ENCODE results near the gene GLG1. TPM values are rescaled to one million over a fixed set of nuclear protein-coding genes. Genes with fewer than 3 reads are reported as not detected.
"Not testable (repeated sequence)": the region's sequence is repeated elsewhere in the genome, so short reads cannot be mapped to it uniquely, and the experiment has no call there.

The GLG1 gene
- total and polyA plus RNA-seq, 4 donors: 22.2 to 71.5 (median 47.9) TPM

- TF ChIP-seq FOXA2 (IDR thresholded peaks at IDR 0.05): no peak
- no peak for DNase-seq (ENCODE audit: low spot score)
- no peak overlapping the region for H3K27ac ChIP-seq (ENCODE audit: low read depth in 1 of 2, low read length in 2 of 2)
- no peaks in the 10 kb centered on the region for H3K4me1 ChIP-seq (ENCODE audit: control insufficient read depth in 4 of 4, insufficient read depth in 4 of 4, low read length in 3 of 4)
- H3K27me3 ChIP-seq (ENCODE audit: control insufficient read depth in 4 of 4, insufficient read depth in 4 of 4, low read length in 3 of 4): no peaks in the 10 kb centered on the region
- no peak overlapping the region for H3K4me3 ChIP-seq (ENCODE audit: low read depth in 1 of 3, low read length in 3 of 3)
- WGBS: 80% methylated on average over 5 of the region's 5 CpGs
- H3K9ac ChIP-seq (ENCODE audit: low read depth in 1 of 2, low read length in 2 of 2): no peak overlapping the region
- H3K9me3 ChIP-seq (ENCODE audit: control insufficient read depth in 4 of 4, low read length in 3 of 4): no peaks in the 10 kb centered on the region
- H3K36me3 ChIP-seq (ENCODE audit: control insufficient read depth in 4 of 4, insufficient read depth in 3 of 4, low read depth in 1 of 4, low read length in 3 of 4): no peaks in the 10 kb centered on the region
Observed at GRCh38 chr16:74431516-74431915, 175.4 kb downstream of the GLG1 start.

DNA sequence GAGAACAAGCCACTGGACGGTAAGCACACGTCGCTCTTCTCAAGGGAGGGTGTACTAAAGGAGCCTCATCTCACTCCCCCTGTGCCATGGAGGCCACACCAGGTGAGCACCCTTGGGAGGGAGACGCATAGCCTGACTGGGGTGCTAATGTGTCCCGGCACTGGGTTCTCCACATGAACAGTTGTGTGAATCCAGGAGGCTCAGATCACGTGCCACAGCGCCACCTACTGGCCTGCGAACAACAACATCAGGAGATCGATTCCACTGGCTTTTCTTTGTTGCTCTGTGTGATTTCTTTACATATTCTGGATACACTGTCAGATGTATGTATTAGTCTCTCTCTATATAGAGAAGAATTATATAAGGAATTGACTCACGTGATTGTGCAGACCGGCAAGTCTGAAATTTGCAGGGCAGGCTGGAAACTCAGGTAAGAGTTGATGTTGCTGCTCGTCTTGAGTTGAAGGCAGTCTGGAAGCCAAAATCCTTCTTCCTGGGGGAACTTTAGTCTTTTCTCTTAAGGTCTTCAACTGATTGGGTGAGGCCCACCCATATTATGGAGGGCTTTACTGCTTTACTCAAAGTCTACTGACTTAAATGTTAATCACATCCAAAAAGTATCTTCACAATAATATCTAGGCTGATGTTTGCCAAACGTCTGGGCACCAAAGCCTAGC, 176.7 kb downstream of the GLG1 start:
- not testable (repeated sequence) for H3K9me3 ChIP-seq (ENCODE audit: control insufficient read depth in 4 of 4, low read length in 3 of 4); H3K27ac ChIP-seq (ENCODE audit: low read depth in 1 of 2, low read length in 2 of 2); H3K4me3 ChIP-seq (ENCODE audit: low read depth in 1 of 3, low read length in 3 of 3); H3K36me3 ChIP-seq (ENCODE audit: control insufficient read depth in 4 of 4, insufficient read depth in 3 of 4, low read depth in 1 of 4, low read length in 3 of 4); H3K9ac ChIP-seq (ENCODE audit: low read depth in 1 of 2, low read length in 2 of 2); H3K4me1 ChIP-seq (ENCODE audit: control insufficient read depth in 4 of 4, insufficient read depth in 4 of 4, low read length in 3 of 4); H3K27me3 ChIP-seq (ENCODE audit: control insufficient read depth in 4 of 4, insufficient read depth in 4 of 4, low read length in 3 of 4)
- peak; percentile 41 for DNase-seq (ENCODE audit: low spot score)
- TF ChIP-seq, protein P1, sequence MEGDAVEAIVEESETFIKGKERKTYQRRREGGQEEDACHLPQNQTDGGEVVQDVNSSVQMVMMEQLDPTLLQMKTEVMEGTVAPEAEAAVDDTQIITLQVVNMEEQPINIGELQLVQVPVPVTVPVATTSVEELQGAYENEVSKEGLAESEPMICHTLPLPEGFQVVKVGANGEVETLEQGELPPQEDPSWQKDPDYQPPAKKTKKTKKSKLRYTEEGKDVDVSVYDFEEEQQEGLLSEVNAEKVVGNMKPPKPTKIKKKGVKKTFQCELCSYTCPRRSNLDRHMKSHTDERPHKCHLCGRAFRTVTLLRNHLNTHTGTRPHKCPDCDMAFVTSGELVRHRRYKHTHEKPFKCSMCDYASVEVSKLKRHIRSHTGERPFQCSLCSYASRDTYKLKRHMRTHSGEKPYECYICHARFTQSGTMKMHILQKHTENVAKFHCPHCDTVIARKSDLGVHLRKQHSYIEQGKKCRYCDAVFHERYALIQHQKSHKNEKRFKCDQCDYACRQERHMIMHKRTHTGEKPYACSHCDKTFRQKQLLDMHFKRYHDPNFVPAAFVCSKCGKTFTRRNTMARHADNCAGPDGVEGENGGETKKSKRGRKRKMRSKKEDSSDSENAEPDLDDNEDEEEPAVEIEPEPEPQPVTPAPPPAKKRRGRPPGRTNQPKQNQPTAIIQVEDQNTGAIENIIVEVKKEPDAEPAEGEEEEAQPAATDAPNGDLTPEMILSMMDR (IDR thresholded peaks at IDR 0.05; ENCODE audit: low read depth, low read length, missing input control): peak; percentile 54
- peak; percentile 73 to 79 for TF ChIP-seq RAD21 (IDR thresholded peaks at IDR 0.05)
- WGBS: 32% methylated on average over 13 of the region's 13 CpGs

GRCh38 chr16:74428493-74428892, 178.4 kb downstream of the GLG1 start:
- not testable (repeated sequence) for H3K4me3 ChIP-seq (ENCODE audit: low read depth in 1 of 3, low read length in 3 of 3); DNase-seq (ENCODE audit: low spot score); H3K9me3 ChIP-seq (ENCODE audit: control insufficient read depth in 4 of 4, low read length in 3 of 4); H3K27ac ChIP-seq (ENCODE audit: low read depth in 1 of 2, low read length in 2 of 2); H3K4me1 ChIP-seq (ENCODE audit: control insufficient read depth in 4 of 4, insufficient read depth in 4 of 4, low read length in 3 of 4); H3K27me3 ChIP-seq (ENCODE audit: control insufficient read depth in 4 of 4, insufficient read depth in 4 of 4, low read length in 3 of 4); H3K9ac ChIP-seq (ENCODE audit: low read depth in 1 of 2, low read length in 2 of 2); H3K36me3 ChIP-seq (ENCODE audit: control insufficient read depth in 4 of 4, insufficient read depth in 3 of 4, low read depth in 1 of 4, low read length in 3 of 4)
- 92% methylated on average over 4 of the region's 8 CpGs for WGBS

- 83% methylated on average over 6 of the region's 6 CpGs for WGBS
- H3K4me3 ChIP-seq (ENCODE audit: low read depth in 1 of 3, low read length in 3 of 3); H3K27ac ChIP-seq (ENCODE audit: low read depth in 1 of 2, low read length in 2 of 2); DNase-seq (ENCODE audit: low spot score); H3K9ac ChIP-seq (ENCODE audit: low read depth in 1 of 2, low read length in 2 of 2); H3K27me3 ChIP-seq (ENCODE audit: control insufficient read depth in 4 of 4, insufficient read depth in 4 of 4, low read length in 3 of 4); H3K4me1 ChIP-seq (ENCODE audit: control insufficient read depth in 4 of 4, insufficient read depth in 4 of 4, low read length in 3 of 4); H3K9me3 ChIP-seq (ENCODE audit: control insufficient read depth in 4 of 4, low read length in 3 of 4); H3K36me3 ChIP-seq (ENCODE audit: control insufficient read depth in 4 of 4, insufficient read depth in 3 of 4, low read depth in 1 of 4, low read length in 3 of 4): not testable (repeated sequence)
Observed at GRCh38 chr16:74425751-74426150, 181.2 kb downstream of the GLG1 start.

DNA sequence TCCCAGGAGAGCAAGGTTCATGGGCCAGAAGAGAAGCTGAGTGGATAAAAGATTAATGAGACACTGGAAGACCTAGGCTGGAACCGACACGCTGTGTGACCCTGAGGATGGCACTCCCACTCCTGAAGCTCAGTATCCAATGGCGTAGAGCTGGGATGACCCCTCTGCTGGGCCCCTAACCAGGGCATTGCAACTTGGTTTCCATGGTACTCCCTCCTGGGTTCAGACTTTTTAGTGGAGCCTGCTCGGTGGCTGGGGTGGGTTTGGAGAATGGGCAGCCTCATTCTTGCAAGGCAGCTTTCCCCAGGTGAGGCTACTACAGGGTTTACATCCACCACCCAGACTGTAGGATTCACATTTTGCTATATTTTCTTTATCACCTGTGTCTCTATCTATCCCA, 183.2 kb downstream of the GLG1 start:
- not testable (repeated sequence) for H3K4me3 ChIP-seq (ENCODE audit: low read depth in 1 of 3, low read length in 3 of 3); H3K4me1 ChIP-seq (ENCODE audit: control insufficient read depth in 4 of 4, insufficient read depth in 4 of 4, low read length in 3 of 4); H3K27ac ChIP-seq (ENCODE audit: low read depth in 1 of 2, low read length in 2 of 2); H3K27me3 ChIP-seq (ENCODE audit: control insufficient read depth in 4 of 4, insufficient read depth in 4 of 4, low read length in 3 of 4); H3K9me3 ChIP-seq (ENCODE audit: control insufficient read depth in 4 of 4, low read length in 3 of 4); H3K9ac ChIP-seq (ENCODE audit: low read depth in 1 of 2, low read length in 2 of 2); DNase-seq (ENCODE audit: low spot score); H3K36me3 ChIP-seq (ENCODE audit: control insufficient read depth in 4 of 4, insufficient read depth in 3 of 4, low read depth in 1 of 4, low read length in 3 of 4)
- 97% methylated on average over 4 of the region's 4 CpGs for WGBS

GRCh38 chr16:74422086-74422485, 184.8 kb downstream of the GLG1 start:
- H3K4me1 ChIP-seq (ENCODE audit: control insufficient read depth in 4 of 4, insufficient read depth in 4 of 4, low read length in 3 of 4); H3K36me3 ChIP-seq (ENCODE audit: control insufficient read depth in 4 of 4, insufficient read depth in 3 of 4, low read depth in 1 of 4, low read length in 3 of 4); H3K9me3 ChIP-seq (ENCODE audit: control insufficient read depth in 4 of 4, low read length in 3 of 4); H3K27ac ChIP-seq (ENCODE audit: low read depth in 1 of 2, low read length in 2 of 2); H3K4me3 ChIP-seq (ENCODE audit: low read depth in 1 of 3, low read length in 3 of 3); H3K9ac ChIP-seq (ENCODE audit: low read depth in 1 of 2, low read length in 2 of 2); DNase-seq (ENCODE audit: low spot score); H3K27me3 ChIP-seq (ENCODE audit: control insufficient read depth in 4 of 4, insufficient read depth in 4 of 4, low read length in 3 of 4): not testable (repeated sequence)
- 74% methylated on average over 6 of the region's 17 CpGs for WGBS

- not testable (repeated sequence) for H3K36me3 ChIP-seq (ENCODE audit: control insufficient read depth in 4 of 4, insufficient read depth in 3 of 4, low read depth in 1 of 4, low read length in 3 of 4); DNase-seq (ENCODE audit: low spot score); H3K4me1 ChIP-seq (ENCODE audit: control insufficient read depth in 4 of 4, insufficient read depth in 4 of 4, low read length in 3 of 4); H3K4me3 ChIP-seq (ENCODE audit: low read depth in 1 of 3, low read length in 3 of 3); H3K9ac ChIP-seq (ENCODE audit: low read depth in 1 of 2, low read length in 2 of 2); H3K9me3 ChIP-seq (ENCODE audit: control insufficient read depth in 4 of 4, low read length in 3 of 4); H3K27me3 ChIP-seq (ENCODE audit: control insufficient read depth in 4 of 4, insufficient read depth in 4 of 4, low read length in 3 of 4); H3K27ac ChIP-seq (ENCODE audit: low read depth in 1 of 2, low read length in 2 of 2)
- 90% methylated on average over 7 of the region's 16 CpGs for WGBS
Observed at GRCh38 chr16:74421482-74421785, 185.5 kb downstream of the GLG1 start.
